Right lung (tissue), 5 donors: ENCODE data around the gene SUPT5H. TPM values are rescaled to one million over a fixed set of nuclear protein-coding genes. Genes with fewer than 3 reads are reported as not detected.
A peak's percentile ranks its signal among the peaks of the same experiment; 100 is the strongest.
"Not testable (repeated sequence)": the region's sequence is repeated elsewhere in the genome, so short reads cannot be mapped to it uniquely, and the experiment has no call there.

Experiments
- DNase-seq, 2 donors: peaks; one replicate each; pipeline ENCODE4 v3.0.0-alpha.2; 2013
- polyA plus RNA-seq, 5 donors: library from polyadenylated mRNA; unstranded; fragments of 120-200 nt; gene quantifications; one replicate each; pipeline versions ENCODE4 v1.2.1 to v1.2.3, GENCODE V29; 2013; ENCODE audit warnings: inconsistent platforms in 1 of 5, low replicate concordance in 1 of 5; ENCODE audit not compliant: insufficient read length in 5 of 5, insufficient read depth in 1 of 5

The SUPT5H gene
- polyA plus RNA-seq, 5 donors: 112 to 153 (median 126) TPM

DNA sequence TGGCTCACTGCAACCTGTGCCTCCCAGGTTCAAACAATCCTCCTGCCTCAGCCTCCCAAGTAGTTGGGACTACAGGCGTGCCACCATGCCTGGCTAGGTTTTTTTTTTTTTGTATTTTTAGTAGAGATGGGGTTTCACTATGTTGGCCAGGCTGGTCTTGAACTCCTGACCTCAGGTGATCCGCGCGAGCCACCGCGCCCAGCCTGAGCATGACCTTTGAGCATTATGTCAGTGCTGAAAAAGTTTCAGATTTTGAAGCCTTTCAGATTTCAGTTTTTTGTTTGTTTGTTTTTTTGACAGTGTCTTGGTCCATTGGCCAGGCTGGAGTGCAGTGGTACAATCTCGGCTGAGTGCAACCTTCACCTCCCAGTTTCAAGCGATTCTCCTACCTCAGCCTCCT, 5.9 kb downstream of the SUPT5H start:
- not testable (repeated sequence) for DNase-seq

DNA sequence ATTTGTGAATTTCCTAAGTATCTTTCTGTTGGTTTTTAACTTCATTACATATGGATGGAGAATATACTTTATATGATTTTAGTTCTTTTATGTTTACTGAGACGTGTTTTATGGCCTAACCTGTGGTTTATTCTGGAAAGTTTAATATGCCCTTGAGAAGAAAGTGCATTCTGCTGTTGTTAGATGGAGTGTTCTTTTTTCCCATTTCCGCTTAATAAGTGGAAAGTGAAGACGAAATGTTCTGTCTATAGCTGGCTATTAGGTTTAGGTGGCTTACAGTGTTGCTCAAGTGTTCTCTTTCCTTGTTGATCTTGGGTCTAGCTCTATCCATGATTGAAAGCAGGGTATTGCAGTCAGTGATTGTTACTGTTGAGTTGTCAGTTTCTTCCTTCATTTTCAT, 18.0 kb downstream of the SUPT5H start:
- DNase-seq: no peak

DNA sequence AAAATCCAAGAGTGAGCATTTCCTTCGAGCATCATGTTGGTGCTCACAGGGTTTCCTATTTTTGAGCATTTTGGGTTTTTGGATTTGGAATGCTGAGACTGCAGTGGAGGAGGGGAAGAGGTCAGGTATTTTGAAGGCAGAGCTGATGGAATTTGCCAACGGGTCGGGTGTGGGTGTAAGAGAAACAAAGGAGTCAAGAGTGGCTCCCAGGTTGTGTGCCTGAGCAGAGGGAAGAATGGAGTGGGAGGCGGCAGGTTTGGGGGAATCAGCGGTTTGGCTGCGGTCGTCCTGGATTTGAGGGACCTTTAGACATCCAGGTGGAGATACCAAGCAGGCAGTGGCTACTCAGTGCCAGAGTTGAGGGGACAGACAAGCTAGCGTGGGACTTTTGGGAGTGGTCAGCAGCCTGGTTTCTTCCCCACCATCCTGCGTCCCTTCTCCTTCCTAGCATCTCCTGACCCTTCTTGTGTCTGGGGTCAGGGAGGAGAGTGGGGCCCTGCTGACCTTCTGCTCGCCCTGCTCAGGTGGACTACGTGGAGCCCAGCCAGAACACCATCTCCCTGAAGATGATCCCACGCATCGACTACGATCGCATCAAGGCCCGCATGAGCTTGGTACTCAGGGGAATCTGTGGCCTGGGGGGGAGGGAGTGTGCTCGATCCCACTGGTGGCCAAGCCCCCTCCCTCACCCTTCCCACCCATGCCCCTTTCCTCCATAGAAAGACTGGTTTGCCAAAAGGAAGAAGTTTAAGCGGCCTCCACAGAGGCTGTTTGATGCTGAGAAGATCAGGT, 20.8 kb downstream of the SUPT5H start:
- no peak for DNase-seq

DNA sequence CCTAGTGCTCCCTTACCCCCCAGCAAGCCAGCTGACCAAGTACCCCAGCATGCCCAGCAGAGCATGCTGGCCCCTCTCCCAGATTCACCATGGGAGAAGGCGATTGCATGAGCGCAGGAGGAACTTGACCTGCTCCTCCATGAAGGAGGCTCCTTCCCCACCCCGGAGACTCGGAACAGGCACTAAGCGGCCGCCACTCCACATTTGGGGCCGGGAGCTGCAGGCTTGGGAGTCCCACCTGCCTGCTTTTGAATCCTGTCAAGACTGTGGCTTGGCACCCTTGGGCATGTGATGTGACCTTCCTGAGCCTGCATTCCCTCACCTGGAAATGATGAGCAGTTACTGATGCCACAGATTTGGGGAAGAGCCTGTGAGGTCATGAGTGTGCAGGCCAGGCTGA, 22.6 kb downstream of the SUPT5H start:
- DNase-seq: no peak

DNA sequence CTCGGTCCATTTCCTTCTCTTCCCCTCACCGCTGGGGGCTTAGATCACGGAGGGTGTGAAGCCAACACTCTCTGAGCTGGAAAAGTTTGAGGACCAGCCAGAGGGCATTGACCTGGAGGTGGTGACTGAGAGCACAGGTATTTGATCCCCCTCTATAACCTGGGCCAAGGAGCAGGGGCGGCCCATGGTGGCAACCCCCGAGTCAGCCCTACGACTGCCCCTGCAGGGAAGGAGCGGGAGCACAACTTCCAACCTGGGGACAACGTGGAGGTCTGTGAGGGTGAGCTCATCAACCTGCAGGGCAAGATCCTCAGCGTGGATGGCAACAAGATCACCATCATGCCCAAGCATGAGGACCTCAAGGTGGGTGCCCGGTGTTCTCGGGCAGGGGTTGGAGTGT, 23.7 kb downstream of the SUPT5H start:
- DNase-seq: no peak

DNA sequence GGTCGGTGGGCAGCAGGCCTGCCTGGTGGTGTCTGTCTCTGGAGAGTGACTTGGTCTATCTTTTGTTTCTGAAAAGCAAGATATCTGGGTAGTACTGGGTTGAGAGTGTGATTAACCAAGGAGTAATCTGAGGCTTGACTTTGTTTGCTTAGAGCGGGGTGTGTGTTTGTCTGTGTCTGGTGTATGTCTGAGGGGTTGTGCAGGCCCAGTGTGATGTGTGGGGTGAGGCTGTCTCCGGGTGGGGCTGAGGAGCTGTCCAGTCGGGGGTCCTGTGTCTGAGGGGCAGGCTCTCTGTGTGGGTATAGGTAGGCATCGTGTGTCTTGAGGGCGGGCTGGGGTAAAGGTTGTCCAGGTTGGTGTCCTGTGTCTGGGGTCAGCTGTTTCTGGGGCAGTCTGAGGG, 24.2 kb downstream of the SUPT5H start:
- DNase-seq: no peak

DNA sequence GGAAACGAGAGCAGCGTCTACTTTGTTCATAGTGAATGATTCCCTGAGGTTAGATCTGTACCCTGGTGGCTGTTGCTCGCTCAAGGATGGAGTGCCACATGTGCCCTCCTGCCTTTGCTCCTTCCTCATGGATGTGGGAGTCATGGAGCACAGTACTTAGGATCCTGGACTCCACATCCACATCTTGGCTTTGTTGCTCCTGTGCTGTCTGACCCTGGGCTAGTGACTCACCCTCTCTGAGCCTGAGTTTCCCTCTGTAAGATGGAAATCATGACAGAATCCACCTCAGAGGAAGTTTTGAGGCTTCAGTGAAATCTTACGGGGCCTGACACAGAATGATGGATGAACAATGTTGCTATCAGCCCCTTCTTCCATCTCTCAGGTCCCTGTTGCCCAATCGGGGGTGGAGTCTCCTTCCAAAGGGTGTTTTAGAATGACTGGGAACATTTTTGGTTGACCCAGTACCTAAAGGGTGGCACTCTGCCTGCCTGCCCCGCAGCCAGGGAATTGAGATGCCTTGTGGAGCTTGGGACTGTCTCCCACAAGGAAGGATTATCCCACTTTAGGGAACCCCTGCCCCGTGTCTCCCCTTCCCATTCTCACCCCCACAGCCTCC, 25.4 kb downstream of the SUPT5H start:
- DNase-seq: no peak

DNA sequence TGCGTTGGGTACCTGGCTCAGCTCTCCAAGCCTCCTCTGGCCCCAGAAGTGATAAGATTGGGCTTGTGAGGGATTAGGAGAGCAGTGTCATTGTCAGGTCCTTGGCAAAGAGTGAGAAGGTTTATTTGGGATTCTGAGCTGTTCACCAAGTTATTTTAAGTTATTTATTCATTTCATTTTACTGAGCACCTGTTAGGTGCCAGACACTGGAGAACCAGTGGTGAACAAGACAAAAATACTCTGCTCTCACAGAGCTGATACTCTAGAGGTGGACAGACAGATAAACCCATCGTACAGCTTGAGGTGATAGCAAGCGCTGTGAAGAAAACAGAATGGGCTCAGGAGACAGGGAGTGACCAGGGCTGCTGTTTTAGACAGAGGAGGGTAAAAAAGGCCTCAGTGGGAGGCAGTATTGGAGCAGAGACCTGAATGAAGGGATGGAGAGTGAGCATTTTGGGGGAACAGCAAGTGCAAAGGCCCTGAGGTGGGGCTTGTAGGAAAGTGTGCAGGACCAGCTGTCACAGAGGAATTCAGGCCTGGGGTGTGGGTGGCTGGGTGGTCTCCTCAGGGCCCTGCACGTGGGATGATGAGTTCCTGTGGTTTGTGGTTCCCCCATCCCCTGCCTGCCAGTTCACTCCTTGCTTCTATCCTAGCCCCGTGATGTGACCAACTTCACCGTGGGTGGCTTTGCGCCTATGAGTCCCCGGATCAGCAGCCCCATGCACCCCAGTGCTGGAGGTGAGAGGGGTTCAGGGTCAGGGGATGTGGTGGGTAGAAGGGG, 26.6 kb downstream of the SUPT5H start:
- no peak for DNase-seq

DNA sequence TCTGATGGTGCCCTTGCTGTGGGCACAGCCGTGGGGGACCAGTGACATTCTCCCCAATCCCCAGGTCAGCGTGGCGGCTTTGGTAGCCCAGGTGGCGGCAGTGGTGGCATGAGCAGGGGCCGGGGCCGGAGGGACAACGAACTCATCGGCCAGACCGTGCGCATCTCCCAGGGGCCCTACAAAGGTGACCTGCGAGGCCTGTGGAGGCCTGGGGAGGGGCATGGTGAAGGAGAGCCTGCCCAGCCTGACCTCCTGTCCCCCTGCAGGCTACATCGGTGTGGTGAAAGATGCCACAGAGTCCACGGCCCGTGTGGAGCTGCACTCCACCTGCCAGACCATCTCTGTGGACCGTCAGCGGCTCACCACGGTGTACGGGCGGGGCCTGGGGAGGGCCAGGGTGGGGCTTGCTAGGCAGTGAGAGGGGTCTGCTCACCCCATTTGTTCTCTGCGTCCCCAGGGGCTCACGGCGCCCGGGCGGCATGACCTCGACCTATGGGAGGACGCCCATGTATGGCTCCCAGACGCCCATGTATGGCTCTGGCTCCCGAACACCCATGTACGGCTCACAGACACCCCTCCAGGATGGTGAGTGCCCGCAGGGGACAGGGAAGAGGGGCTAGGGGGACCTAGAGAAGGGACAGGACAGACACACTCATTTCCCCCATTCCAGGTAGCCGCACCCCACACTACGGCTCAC, 27.5 kb downstream of the SUPT5H start:
- no peak for DNase-seq

DNA sequence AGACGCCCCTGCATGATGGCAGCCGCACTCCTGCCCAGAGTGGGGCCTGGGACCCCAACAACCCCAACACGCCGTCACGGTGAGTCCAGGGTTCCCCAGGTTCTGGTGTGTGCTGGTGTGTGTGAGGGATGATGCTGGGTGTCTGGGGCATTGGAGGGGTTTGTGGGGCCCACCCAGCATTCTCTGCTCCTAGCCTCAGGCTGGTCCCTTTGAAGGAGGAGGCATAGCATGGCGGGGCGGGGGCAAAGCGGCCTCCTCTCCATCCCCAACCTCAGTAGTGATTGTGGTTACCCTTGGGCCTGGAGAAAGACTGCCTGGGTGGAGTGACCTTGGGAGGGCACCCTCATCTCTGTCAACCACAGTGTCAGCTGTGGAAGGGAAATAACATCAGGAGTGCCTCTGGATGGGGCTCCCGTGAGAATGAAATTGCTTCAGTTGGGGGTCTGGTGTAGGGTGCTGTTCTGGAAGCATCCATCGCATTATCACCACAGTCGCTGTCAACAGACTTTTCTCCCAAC, 28.1 kb downstream of the SUPT5H start:
- DNase-seq: no peak

DNA sequence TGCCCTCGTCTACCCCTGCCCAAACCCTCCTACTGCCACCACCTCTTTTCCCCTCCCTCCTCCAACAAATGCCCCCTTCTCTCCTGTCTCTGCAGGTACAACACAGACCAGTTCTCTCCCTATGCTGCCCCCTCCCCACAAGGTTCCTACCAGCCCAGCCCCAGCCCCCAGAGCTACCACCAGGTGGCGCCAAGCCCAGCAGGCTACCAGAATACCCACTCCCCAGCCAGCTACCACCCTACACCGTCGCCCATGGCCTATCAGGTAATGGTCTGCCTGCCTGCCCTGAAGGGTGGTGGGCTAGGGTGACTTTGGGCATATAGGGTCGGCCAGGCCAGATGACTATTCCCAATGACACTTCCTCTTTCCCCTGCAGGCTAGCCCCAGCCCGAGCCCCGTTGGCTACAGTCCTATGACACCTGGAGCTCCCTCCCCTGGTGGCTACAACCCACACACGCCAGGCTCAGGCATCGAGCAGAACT, 28.8 kb downstream of the SUPT5H start:
- peak in 1 of 2 donors; percentile 36 for DNase-seq

DNA sequence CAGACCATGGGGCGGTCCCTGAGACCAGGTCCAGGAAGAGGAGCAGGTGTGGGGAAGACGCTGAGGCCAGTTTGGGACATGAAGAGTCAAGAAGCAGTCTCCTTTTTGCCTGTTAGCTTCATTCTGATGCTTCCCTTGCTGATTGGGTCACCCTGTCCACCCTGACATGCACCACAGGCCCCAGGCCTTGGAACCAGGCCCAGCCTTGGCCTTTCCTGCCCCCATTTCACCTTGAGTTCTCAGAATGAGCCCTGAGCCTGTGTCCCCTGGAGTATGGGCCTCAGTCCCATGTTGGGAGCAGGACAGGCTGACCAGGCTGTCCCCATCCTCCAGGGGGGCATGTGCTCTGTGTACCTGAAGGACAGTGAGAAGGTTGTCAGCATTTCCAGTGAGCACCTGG, 30.4 kb downstream of the SUPT5H start:
- no peak for DNase-seq

DNA sequence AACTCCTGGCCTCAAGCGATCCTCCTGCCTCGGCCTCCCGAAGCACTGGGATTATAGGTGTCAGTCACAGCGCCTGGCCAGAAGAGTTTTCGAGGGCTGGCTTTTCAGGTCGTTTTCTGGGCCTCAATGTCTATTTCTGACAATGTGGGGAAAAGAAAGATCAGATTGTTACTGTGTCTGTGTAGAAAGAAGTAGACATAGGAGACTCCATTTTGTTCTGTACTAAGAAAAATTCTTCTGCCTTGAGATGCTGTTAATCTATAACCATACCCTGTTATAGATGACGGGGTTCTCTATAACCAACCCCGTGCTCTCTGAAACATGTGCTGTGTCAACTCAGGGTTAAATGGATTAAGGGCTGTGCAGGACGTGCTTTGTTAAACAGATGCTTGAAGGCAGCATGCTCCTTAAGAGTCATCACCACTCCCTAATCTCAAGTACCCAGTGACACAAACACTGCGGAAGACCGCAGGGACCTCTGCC, 34.0 kb downstream of the SUPT5H start:
- not testable (repeated sequence) for DNase-seq

DNA sequence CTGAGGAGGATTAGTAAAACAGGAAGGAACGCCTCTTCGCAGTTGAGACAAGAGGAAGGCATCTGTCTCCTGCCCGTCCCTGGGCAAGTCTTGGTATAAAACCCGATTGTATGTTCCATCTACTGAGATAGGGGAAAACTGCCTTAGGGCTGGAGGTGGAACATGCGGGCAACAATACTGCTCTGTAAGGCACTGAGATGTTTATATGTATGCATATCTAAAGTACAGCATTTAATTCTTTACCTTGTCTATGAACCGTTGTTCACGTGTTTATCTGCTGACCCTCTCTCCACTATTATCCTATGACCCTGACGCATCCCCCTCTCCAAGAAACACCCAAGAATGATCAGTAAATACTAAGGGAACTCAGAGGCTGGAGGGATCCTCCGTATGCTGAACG, 34.5 kb downstream of the SUPT5H start:
- DNase-seq: no peak

DNA sequence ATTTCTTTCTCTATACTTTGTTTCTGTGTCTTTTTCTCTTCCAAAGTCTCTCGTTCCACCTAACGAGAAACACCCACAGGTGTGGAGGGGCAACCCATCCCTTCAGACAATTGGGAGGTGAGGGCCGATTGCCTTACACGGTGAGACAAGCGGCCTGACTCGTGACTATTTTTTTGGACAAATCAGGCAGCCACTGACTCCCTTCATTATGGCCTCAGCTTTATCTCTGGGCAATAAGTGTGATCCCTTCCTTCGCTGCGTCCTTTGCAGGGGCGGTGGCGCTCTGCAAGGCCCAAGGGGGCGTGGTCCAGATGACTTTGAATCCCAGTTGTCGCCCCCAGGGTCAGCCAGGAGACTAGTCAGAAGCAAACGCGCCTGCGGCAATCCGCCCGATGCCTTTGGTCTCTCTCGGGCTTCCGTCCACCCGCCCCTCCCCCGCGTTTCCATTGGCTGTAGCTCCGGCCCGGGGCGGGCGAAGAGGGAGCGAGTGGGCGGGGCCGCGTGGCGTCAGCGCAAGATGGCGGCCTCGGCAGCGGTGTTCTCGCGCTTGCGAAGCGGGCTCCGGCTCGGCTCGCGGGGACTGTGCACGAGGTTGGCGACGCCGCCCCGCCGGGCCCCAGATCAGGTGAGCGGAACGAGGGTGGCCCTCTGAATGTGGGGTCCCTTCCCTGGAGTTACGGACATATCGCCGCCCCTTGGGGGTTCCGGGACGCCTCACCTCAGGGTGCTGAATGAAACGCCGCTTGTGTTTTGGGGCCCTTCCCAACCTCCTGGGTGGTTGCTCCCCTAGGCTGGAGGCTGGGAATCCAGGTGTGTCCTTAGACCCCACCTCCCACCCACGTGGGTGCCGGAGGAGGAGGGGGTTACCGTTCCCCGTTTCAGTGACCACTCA, 35.2 kb downstream of the SUPT5H start, which contains the start of gene TIMM50:
Gene TIMM50, plus strand, starts transcription at position 502 of the 892 bp plus-strand sequence. Its CDS starts 16 bp downstream, at position 518.
- peak; percentile 93 to 94 for DNase-seq

DNA sequence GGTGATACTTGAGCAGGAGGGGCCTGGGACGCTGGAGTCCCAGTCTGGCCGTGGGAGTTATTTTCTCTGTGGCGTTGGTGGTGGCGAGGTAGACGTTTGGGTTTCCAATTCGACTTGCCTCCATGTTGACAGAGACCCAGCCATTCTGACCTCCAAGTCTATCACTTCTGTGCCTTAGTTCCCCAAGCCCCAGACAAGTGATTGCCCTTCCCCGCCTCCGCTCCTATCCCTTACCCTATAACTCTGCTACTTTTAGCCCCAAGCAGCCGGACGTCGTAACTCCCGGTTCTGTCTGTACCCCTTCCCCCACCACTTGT, 35.8 kb downstream of the SUPT5H start:
- DNase-seq: no peak

DNA sequence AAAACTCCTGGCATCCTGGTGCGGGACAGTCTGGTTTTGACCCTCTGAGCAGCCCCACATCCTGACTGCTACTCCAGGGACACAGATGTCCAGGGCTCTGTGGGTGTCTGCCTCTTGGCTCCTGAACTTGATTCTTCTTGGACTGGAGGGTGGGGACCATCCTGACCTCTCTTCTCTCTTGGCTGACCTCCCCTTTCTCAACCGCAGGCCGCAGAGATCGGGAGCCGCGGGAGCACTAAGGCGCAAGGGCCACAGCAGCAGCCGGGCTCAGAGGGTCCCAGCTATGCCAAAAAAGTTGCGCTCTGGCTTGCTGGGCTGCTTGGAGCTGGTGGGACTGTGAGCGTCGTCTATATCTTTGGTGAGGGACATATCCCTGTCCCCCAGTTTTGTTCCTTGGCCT, 36.3 kb downstream of the SUPT5H start:
- no peak for DNase-seq

DNA sequence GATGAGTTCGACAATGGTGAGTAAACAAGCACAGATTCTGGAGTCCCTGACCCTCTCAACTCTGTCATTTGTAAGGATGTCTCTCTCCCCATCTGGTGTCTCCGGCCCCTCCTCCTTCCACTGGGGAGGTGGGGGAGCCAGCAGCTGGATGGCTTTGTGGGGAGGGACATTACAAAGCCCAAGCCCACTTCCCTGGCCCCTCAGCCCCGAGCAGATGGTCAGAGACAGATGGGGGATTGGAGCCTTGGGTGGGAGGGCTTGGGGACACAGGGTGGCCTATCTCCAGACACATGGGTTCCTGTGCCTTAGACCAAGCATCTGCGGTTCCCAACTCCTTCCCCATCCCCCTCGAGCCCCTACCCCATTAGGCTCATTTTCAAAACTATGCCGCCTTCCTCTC, 37.8 kb downstream of the SUPT5H start:
- no peak for DNase-seq

DNA sequence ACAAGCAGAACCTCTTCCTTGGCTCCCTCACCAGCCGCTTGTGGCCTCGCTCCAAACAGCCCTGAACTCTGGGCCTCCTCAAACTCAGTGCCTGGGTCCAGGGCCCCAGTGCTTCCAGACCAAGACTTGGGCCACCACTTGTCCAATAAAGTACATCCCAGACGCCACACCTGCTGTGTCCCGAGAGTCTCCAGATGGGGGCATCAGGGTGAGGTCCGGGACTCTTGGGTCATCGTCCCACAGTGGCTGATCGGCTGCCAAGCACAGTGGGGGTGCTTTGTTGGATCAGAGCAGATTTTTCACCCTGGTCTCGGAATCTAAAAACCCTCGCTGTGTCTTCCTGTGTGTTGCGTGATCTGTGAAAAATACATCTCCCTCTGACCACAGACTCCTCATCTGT, 44.4 kb downstream of the SUPT5H start:
- DNase-seq: no peak

DNA sequence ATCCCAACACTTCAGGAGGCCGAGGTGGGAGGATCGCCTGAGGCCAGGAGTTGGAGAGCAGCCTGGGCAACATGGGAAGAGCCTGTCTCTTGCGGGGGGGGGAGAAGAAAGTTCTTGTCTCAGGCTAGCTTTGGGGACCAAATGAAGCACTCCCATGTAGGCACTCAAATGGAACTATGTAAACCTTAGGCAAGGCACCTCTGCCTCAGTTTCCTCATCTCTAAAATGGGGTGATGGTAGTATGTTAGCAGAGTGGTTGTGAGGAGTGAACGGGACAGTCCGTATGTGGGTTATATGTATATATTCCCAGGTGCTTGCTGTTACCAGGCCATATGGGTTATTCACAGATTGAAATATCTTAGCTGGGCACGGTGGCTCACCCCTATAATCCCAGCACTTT, 46.8 kb downstream of the SUPT5H start:
- no peak for DNase-seq

DNA sequence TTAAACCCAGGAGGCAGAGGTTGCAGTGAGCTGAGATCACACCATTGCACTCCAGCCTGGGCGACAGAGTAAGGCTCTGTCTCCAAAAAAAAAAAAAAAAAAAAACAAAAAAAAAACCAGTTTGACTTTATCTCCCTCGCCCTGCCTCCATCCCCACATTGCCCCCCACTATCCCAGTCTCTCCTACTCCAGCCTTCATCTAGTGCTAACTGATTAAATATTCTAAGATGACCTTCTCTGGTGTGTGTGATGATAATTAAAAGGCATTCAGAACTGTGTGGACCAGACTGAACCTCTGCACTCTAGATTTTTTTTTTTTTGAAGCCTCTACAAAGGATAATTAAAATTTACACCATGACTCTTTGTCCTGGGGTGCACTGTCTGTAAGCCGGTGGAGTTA, 47.4 kb downstream of the SUPT5H start:
- DNase-seq: no peak
